PC-3 (cell line): Measurements from ENCODE around the gene LSM8.

Source experiments
- EZH2phosphoT487 ChIP-seq: fragments of 300-600 bp; sonication (generic); IDR thresholded peaks from 2 replicates; pipeline ENCODE4 v1.6.1; 2018; ENCODE audit warnings: mild to moderate bottlenecking, antibody characterized with exemption, low read length, borderline replicate concordance
- TF ChIP-seq, protein P1 (sequence below): fragments of 300-600 bp; sonication (generic); conservative IDR thresholded peaks from 2 replicates; pipeline ENCODE4 v1.5.1; 2017; ENCODE audit warnings: antibody characterized with exemption, low read depth, mild to moderate bottlenecking, low read length

DNA sequence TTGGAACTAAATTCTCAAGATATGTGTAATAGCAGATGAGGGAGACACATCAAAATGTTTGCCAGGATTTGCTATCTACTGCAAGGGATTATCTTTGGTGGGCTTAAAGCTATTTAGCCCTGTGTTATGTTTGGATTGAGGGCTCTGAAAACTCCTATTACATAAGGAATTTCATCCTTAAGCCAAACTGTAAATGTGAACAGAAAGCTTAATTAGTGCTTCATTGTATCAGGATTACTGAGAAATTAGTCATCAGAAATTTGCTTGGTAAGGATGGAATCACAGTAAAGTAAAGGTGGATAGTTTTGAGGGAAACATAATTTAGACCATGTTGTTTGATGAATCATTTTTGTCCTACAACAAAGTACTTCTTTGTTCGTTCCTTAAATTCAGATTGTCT is 48.9 kb downstream of the LSM8 start:
- TF ChIP-seq, protein P1, sequence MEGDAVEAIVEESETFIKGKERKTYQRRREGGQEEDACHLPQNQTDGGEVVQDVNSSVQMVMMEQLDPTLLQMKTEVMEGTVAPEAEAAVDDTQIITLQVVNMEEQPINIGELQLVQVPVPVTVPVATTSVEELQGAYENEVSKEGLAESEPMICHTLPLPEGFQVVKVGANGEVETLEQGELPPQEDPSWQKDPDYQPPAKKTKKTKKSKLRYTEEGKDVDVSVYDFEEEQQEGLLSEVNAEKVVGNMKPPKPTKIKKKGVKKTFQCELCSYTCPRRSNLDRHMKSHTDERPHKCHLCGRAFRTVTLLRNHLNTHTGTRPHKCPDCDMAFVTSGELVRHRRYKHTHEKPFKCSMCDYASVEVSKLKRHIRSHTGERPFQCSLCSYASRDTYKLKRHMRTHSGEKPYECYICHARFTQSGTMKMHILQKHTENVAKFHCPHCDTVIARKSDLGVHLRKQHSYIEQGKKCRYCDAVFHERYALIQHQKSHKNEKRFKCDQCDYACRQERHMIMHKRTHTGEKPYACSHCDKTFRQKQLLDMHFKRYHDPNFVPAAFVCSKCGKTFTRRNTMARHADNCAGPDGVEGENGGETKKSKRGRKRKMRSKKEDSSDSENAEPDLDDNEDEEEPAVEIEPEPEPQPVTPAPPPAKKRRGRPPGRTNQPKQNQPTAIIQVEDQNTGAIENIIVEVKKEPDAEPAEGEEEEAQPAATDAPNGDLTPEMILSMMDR = no peak
- TF ChIP-seq EZH2phosphoT487 = no peak
